Testis (tissue), 2 donors: ENCODE results near the gene OGFOD3.

Source experiments
- POLR2A ChIP-seq: fragments of 450-650 bp; IDR thresholded peaks from one replicate; pipeline ENCODE4 v1.6.1; 2017; ENCODE audit warnings: antibody characterized with exemption, mild to moderate bottlenecking, moderate library complexity
- TF ChIP-seq, protein P1 (sequence below), 3 experiments: fragments of 450-650 bp in 2 of 3; fragments of 200-600 bp in 1 of 3; sonication (generic) in 1 of 3; IDR thresholded peaks; one replicate each; pipeline ENCODE4 v1.5.1; 2016 to 2019; ENCODE audit warnings: antibody characterized with exemption in 3 of 3, mild to moderate bottlenecking in 2 of 3, moderate library complexity in 1 of 3

DNA sequence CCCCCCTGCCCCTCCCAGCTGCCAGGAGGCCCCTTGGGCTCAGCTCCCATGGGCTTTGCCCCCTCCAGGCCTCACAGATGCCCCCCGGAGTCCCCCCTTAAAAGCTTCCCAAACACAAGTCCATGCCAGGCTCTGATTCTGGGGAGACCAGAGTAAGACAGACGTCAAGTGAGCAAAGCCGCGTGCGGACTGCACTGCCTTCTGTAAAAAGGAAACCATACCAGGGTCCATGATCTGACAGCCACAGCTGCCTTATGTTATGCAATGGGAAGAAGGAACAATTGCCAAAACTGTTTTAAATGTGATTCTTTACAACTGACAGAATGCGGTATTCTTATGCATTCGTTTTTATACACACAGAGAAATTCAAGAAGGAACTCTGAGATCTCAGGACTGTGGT lies 18.2 kb downstream of the OGFOD3 start:
- TF ChIP-seq, protein P1, sequence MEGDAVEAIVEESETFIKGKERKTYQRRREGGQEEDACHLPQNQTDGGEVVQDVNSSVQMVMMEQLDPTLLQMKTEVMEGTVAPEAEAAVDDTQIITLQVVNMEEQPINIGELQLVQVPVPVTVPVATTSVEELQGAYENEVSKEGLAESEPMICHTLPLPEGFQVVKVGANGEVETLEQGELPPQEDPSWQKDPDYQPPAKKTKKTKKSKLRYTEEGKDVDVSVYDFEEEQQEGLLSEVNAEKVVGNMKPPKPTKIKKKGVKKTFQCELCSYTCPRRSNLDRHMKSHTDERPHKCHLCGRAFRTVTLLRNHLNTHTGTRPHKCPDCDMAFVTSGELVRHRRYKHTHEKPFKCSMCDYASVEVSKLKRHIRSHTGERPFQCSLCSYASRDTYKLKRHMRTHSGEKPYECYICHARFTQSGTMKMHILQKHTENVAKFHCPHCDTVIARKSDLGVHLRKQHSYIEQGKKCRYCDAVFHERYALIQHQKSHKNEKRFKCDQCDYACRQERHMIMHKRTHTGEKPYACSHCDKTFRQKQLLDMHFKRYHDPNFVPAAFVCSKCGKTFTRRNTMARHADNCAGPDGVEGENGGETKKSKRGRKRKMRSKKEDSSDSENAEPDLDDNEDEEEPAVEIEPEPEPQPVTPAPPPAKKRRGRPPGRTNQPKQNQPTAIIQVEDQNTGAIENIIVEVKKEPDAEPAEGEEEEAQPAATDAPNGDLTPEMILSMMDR (IDR thresholded peaks at IDR 0.05), result no peak
- TF ChIP-seq POLR2A, result no peak
